Breast epithelium (tissue), 4 donors: Measurements from ENCODE around the gene CSF2. TPM values are rescaled to one million over a fixed set of nuclear protein-coding genes. Genes with fewer than 3 reads are reported as not detected.

ENCODE experiments used
- DNase-seq, 2 donors: peaks; one replicate each; pipeline ENCODE4 v3.0.0-alpha.2; 2019; ENCODE audit warnings: low spot score in 2 of 2
- H3K27ac ChIP-seq, 2 donors: fragments of 200-600 bp; sonication (generic) in 1 of 2; one replicate each; pipeline ENCODE4 v1.5.1; 2016 to 2019; ENCODE audit warnings: mild to moderate bottlenecking in 1 of 2
- H3K27me3 ChIP-seq, 2 donors: fragments of 200-600 bp; sonication (generic) in 1 of 2; one replicate each; pipeline versions ENCODE4 v1.5.1 to v1.6.0; 2017 to 2019; ENCODE audit warnings: control low read depth in 1 of 2, mild to moderate bottlenecking in 1 of 2
- H3K36me3 ChIP-seq: fragments of 200-600 bp; one replicate; pipeline ENCODE4 v1.5.1; 2019
- H3K4me1 ChIP-seq, 2 donors: fragments of 200-600 bp; sonication (generic); one replicate each; pipeline ENCODE4 v1.5.1; 2016 to 2019; ENCODE audit warnings: control low read depth in 1 of 2
- H3K4me3 ChIP-seq, 3 donors: fragments of 200-600 bp; sonication (generic); 1 replicate in 2 of 3; 2 replicates in 1 of 3; pipeline ENCODE4 v1.5.1; 2016 to 2019; ENCODE audit warnings: mild to moderate bottlenecking in 3 of 3, moderate library complexity in 2 of 3
- H3K9me3 ChIP-seq, 2 donors: fragments of 200-600 bp; sonication (generic) in 1 of 2; one replicate each; pipeline ENCODE4 v1.5.1; 2016 to 2019; ENCODE audit warnings: control low read depth in 1 of 2
- POLR2A ChIP-seq: fragments of 450-650 bp; IDR thresholded peaks from one replicate; pipeline ENCODE4 v1.6.1; 2016; ENCODE audit warnings: antibody characterized with exemption, mild to moderate bottlenecking, moderate library complexity
- POLR2AphosphoS5 ChIP-seq, 3 donors: sonication (generic); formaldehyde crosslinking; IDR thresholded peaks; one replicate each; pipeline ENCODE4 v1.6.1; 2017; ENCODE audit warnings: antibody characterized with exemption in 3 of 3
- intact Hi-C: fragments of 100-400 bp; cut with DNase I; formaldehyde crosslinking; loops from one replicate; pipeline ENCODE4 v1.15.1; 2023; ENCODE audit warnings: low total_unique reads
- total RNA-seq, 3 donors: library from RNA; depleted of rRNA; stranded (reverse); fragments of >200 nt; gene quantifications; one replicate each; pipeline ENCODE4 v1.1.0, GENCODE V29; 2016
- TF ChIP-seq, protein P1 (sequence below), 3 donors: fragments of 450-650 bp; IDR thresholded peaks; one replicate each; pipeline ENCODE4 v1.5.1; 2016 to 2017; ENCODE audit warnings: antibody characterized with exemption in 3 of 3, mild to moderate bottlenecking in 3 of 3, moderate library complexity in 3 of 3

Gene CSF2
- total RNA-seq, 3 donors from 2014 or later, result not detected

DNA sequence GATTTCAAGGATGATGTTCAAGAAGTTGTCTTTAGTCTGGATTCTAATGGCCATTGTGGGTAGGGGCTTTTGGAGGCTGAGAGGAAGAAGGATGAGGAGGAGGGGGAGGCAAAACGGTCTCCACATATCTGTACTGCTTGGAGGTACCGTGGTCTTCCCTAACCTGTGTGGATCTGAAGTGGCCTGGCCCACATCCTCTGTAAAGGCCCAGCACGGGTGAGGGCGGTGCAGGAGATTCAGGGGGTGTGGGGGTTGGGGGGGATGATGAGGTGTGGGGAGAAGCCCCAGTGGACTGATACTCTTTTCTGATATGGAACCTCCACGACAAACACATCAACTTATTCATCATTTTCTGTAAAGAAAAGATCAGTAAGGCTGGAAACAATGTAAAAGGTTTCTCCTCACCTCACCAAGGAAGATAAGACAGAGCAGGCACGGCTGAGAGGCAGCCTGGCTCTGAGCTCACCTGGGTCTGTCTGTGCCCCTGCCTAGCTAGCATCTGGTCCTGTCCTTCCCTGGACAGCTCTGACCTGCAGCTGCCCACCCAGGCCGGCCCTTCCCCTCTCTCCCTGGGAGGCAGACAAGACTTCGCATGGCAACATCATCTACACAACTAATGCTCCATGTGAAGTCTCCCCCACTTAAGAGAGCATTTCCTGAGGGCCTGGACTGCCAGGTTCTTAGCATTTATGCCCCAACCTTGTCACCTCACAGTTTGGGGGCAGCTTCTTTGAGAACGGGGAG is 18.7 kb upstream of the CSF2 start:
- DNase-seq, result no peak
- intact Hi-C loops, result no loop called here

DNA sequence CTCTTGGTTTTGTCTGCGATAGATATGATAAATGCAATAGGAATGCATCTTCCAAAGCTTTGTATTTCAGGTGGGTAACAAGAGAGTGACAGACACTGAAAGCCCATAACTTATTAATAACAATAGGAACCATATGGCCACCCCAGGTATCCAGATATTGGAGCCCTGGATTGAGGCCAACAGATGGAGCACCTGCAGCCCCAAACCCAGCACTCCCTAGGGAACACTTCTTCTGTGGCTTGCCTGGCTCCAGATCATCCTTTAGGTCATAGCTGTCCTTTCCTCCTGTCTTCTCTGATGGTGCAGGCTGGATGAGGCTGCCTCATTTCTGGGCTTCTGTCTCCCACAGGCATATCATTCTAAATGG is 18.2 kb upstream of the CSF2 start:
- Histone ChIP-seq H3K4me3 (no peak overlapping the region), H3K27ac (no peak overlapping the region), H3K27me3 (no peaks in the 10 kb centered on the region), H3K9me3 (no peaks in the 10 kb centered on the region), H3K4me1 (no peaks in the 10 kb centered on the region), H3K36me3 (no peaks in the 10 kb centered on the region)
- TF ChIP-seq POLR2A (no peak), POLR2AphosphoS5 (IDR thresholded peaks at IDR 0.05) (no peak)
- TF ChIP-seq, protein P1, sequence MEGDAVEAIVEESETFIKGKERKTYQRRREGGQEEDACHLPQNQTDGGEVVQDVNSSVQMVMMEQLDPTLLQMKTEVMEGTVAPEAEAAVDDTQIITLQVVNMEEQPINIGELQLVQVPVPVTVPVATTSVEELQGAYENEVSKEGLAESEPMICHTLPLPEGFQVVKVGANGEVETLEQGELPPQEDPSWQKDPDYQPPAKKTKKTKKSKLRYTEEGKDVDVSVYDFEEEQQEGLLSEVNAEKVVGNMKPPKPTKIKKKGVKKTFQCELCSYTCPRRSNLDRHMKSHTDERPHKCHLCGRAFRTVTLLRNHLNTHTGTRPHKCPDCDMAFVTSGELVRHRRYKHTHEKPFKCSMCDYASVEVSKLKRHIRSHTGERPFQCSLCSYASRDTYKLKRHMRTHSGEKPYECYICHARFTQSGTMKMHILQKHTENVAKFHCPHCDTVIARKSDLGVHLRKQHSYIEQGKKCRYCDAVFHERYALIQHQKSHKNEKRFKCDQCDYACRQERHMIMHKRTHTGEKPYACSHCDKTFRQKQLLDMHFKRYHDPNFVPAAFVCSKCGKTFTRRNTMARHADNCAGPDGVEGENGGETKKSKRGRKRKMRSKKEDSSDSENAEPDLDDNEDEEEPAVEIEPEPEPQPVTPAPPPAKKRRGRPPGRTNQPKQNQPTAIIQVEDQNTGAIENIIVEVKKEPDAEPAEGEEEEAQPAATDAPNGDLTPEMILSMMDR (IDR thresholded peaks at IDR 0.05), result no peak
- intact Hi-C loops, result no loop called here
- no peak for DNase-seq

More for the DNA sequence above, 18.7 kb upstream of the CSF2 start:
- H3K4me1 ChIP-seq, result no peaks in the 10 kb centered on the region
- no peak overlapping the region for H3K4me3 ChIP-seq
- TF ChIP-seq, protein P1 (IDR thresholded peaks at IDR 0.05), result no peak
- TF ChIP-seq POLR2A (no peak), POLR2AphosphoS5 (IDR thresholded peaks at IDR 0.05) (no peak)
- no peaks in the 10 kb centered on the region for H3K9me3 ChIP-seq
- no peaks in the 10 kb centered on the region for H3K36me3 ChIP-seq
- no peaks in the 10 kb centered on the region for H3K27me3 ChIP-seq
- no peak overlapping the region for H3K27ac ChIP-seq

DNA sequence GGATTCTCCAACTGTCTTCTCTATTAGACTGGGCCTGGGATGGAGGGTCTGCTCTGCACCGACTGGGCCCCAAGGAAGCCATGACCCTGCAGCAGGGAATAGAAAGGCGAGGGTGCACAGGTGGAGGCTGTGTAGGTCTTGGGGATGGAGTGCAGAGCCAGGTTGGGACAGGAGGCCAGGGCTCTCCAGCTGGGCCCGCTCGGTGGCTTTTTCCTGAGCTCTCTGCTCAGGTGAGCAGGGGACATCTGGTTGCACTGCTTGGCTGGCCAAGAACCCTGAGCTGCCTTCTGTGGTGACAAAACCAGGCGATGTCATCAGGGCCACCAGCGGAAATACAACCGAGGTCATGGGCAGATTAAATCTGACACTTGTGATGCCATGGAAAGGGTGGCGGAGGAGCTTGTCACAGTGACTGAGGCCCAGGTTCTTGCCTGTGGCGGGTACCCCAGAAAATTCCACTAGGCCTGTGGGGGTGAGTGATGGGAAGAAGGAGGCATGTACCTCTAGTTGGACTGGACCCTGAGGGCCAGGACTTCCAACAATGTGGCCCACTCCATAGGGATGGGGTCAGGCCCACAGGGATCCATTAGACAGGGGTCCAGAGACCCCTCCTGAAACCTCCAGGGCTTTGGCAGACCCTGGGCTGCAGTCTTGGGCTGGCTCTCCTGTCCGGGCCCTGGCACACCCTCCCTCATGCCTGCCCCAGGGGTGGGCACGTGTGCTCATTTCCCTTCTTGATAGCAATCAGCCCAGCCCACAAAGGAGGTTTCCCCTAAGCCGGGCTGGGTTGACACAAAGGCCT is 17.6 kb upstream of the CSF2 start:
- DNase-seq, result peak in 1 of 2 donors; percentile 25
- intact Hi-C loops, result no loop called here

DNA sequence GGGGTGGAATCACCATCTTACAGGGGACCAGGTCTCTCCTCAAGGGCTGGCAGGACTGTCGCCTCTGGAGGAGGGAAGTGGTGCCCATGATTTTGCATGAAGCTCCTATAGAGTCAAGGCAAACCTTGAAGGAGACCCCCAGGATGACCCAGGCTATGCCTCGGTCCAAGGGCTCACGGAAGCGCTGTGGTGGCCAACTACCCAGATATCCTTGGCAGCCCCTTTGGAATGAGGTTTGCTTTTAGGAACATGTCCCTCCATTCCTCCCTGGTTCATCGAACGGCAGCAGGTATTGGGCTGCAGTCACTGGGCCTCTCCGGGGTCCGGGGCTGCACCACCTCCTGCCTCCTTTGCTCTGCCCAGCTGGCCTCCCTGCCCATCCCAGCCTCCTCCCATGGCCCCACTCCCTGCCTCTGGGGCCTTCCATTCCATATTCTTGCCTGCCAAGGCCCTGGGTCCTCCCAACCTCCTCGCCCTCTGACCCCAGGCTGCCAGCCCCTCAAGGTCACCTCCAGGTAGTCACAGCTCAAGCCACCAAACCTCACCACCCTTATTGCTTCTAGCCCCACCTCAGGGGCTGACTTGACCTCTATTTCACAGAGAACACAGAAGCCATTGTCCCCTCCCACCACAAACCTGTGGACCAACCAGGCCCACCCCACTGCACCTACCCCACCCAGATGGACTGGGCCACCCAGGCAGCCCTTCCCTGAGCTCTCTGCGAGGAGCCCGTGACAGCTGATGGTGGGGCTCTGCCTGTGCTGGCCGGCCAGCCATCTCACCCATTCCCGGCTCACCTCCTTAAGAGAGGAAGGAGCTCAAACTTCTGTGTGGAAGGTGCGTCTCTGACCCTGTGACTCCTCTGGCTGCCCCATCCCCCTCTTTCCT is 16.7 kb upstream of the CSF2 start:
- Histone ChIP-seq H3K27ac (no peak overlapping the region), H3K36me3 (no peaks in the 10 kb centered on the region), H3K9me3 (no peaks in the 10 kb centered on the region), H3K4me3 (no peak overlapping the region), H3K27me3 (no peaks in the 10 kb centered on the region), H3K4me1 (no peaks in the 10 kb centered on the region)
- no peak for TF ChIP-seq POLR2A
- TF ChIP-seq, protein P1 (IDR thresholded peaks at IDR 0.05), result no peak
- no peak for TF ChIP-seq POLR2AphosphoS5 (IDR thresholded peaks at IDR 0.05)
- peak in 1 of 2 donors; percentile 31 for DNase-seq
- intact Hi-C loops, result no loop called here

More for the DNA sequence above, 17.6 kb upstream of the CSF2 start:
- H3K27me3 ChIP-seq, result no peaks in the 10 kb centered on the region
- no peaks in the 10 kb centered on the region for H3K9me3 ChIP-seq
- no peak overlapping the region for H3K4me3 ChIP-seq
- H3K27ac ChIP-seq, result no peak overlapping the region
- H3K36me3 ChIP-seq, result no peaks in the 10 kb centered on the region
- no peaks in the 10 kb centered on the region for H3K4me1 ChIP-seq
- TF ChIP-seq POLR2AphosphoS5 (IDR thresholded peaks at IDR 0.05), result no peak
- no peak for TF ChIP-seq POLR2A
- TF ChIP-seq, protein P1 (IDR thresholded peaks at IDR 0.05), result no peak
